GM23338 (cell line): ENCODE measurements around the gene FMN1. TPM values are rescaled to one million over a fixed set of nuclear protein-coding genes. Genes with fewer than 3 reads are reported as not detected.

ENCODE experiments used
- CREB1 ChIP-seq: fragments of 250-450 bp; sonication (Bioruptor Pico); IDR thresholded peaks from 2 replicates; pipeline ENCODE4 v1.5.0; 2020; ENCODE audit warnings: low read depth, mild to moderate bottlenecking, moderate library complexity
- EZH2 ChIP-seq: fragments of 200-600 bp; sonication (generic); IDR thresholded peaks from one replicate; pipeline ENCODE4 v1.8.0; 2017; ENCODE audit warnings: antibody characterized with exemption, mild to moderate bottlenecking, low read depth; ENCODE audit not compliant: unreplicated experiment
- polyA plus RNA-seq: library from polyadenylated mRNA; unstranded; fragments of >200 nt; fragmentation: Nextera tagmentation; extraction: Ambion mirVana; gene quantifications from 2 replicates; pipeline ENCODE4 v1.2.1, GENCODE V29; 2016
- total RNA-seq: library from RNA; depleted of rRNA; stranded (reverse); fragments of >200 nt; shearing (Covaris generic); gene quantifications from 2 replicates; pipeline ENCODE4 v1.2.3, GENCODE V29; 2014
- TF ChIP-seq, protein P1 (sequence below): fragments of 250-450 bp; sonication (Bioruptor Pico); IDR thresholded peaks from 2 replicates; pipeline ENCODE4 v1.5.0; 2020; ENCODE audit warnings: mild to moderate bottlenecking, moderate library complexity
- TF ChIP-seq, protein P2 (sequence below): IDR thresholded peaks from one replicate; pipeline ENCODE4 v1.6.1; 2018; ENCODE audit warnings: antibody characterized with exemption; ENCODE audit not compliant: unreplicated experiment

The FMN1 gene
- total and polyA plus RNA-seq, 2 experiments from 2014 or later = 1.2 to 1.6 TPM

DNA sequence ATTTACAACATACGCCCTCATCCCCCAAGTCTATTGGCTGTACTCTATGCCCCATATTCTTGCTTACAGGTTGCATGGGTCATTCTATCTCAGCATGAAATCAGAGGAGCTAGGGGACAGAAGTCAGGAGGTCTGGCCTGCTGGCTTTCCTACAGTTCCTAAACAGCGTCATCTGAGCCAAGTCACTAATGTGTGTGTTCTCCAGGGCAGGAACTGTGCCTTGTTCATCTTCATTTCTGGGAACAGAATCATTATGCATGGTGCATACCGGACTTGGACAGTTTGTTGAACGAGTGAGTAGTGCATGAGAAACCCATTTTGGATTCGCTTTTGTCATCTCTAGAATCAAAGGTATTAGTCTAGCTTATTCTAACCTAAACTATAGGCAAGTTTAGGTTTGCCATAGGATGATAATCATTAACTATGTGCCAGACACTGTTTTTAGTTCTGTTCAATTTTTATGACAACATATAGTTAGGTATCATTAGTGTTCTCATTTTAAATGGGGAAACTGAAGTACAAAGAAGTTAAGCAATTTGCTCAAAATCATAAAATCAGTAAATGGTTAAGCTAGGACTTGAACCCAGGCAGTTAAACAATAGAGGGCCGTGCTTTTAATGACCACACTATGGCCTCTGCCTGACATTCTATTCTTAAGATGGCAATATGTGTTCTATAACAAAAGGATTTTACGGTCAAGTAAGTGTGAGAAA is 105.2 kb downstream of the FMN1 start (continued):
- TF ChIP-seq, protein P1, sequence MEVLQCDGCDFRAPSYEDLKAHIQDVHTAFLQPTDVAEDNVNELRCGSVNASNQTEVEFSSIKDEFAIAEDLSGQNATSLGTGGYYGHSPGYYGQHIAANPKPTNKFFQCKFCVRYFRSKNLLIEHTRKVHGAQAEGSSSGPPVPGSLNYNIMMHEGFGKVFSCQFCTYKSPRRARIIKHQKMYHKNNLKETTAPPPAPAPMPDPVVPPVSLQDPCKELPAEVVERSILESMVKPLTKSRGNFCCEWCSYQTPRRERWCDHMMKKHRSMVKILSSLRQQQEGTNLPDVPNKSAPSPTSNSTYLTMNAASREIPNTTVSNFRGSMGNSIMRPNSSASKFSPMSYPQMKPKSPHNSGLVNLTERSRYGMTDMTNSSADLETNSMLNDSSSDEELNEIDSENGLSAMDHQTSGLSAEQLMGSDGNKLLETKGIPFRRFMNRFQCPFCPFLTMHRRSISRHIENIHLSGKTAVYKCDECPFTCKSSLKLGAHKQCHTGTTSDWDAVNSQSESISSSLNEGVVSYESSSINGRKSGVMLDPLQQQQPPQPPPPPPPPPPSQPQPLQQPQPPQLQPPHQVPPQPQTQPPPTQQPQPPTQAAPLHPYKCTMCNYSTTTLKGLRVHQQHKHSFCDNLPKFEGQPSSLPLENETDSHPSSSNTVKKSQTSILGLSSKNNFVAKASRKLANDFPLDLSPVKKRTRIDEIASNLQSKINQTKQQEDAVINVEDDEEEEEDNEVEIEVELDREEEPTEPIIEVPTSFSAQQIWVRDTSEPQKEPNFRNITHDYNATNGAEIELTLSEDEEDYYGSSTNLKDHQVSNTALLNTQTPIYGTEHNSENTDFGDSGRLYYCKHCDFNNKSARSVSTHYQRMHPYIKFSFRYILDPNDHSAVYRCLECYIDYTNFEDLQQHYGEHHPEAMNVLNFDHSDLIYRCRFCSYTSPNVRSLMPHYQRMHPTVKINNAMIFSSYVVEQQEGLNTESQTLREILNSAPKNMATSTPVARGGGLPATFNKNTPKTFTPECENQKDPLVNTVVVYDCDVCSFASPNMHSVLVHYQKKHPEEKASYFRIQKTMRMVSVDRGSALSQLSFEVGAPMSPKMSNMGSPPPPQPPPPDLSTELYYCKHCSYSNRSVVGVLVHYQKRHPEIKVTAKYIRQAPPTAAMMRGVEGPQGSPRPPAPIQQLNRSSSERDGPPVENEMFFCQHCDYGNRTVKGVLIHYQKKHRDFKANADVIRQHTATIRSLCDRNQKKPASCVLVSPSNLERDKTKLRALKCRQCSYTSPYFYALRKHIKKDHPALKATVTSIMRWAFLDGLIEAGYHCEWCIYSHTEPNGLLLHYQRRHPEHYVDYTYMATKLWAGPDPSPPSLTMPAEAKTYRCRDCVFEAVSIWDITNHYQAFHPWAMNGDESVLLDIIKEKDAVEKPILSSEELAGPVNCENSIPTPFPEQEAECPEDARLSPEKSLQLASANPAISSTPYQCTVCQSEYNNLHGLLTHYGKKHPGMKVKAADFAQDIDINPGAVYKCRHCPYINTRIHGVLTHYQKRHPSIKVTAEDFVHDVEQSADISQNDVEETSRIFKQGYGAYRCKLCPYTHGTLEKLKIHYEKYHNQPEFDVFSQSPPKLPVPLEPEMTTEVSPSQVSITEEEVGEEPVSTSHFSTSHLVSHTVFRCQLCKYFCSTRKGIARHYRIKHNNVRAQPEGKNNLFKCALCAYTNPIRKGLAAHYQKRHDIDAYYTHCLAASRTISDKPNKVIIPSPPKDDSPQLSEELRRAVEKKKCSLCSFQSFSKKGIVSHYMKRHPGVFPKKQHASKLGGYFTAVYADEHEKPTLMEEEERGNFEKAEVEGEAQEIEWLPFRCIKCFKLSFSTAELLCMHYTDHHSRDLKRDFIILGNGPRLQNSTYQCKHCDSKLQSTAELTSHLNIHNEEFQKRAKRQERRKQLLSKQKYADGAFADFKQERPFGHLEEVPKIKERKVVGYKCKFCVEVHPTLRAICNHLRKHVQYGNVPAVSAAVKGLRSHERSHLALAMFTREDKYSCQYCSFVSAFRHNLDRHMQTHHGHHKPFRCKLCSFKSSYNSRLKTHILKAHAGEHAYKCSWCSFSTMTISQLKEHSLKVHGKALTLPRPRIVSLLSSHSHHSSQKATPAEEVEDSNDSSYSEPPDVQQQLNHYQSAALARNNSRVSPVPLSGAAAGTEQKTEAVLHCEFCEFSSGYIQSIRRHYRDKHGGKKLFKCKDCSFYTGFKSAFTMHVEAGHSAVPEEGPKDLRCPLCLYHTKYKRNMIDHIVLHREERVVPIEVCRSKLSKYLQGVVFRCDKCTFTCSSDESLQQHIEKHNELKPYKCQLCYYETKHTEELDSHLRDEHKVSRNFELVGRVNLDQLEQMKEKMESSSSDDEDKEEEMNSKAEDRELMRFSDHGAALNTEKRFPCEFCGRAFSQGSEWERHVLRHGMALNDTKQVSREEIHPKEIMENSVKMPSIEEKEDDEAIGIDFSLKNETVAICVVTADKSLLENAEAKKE = no peak
- no peak for TF ChIP-seq CREB1 (CRISPR knock-in tag)
- no peak for TF ChIP-seq EZH2
- TF ChIP-seq, protein P2, sequence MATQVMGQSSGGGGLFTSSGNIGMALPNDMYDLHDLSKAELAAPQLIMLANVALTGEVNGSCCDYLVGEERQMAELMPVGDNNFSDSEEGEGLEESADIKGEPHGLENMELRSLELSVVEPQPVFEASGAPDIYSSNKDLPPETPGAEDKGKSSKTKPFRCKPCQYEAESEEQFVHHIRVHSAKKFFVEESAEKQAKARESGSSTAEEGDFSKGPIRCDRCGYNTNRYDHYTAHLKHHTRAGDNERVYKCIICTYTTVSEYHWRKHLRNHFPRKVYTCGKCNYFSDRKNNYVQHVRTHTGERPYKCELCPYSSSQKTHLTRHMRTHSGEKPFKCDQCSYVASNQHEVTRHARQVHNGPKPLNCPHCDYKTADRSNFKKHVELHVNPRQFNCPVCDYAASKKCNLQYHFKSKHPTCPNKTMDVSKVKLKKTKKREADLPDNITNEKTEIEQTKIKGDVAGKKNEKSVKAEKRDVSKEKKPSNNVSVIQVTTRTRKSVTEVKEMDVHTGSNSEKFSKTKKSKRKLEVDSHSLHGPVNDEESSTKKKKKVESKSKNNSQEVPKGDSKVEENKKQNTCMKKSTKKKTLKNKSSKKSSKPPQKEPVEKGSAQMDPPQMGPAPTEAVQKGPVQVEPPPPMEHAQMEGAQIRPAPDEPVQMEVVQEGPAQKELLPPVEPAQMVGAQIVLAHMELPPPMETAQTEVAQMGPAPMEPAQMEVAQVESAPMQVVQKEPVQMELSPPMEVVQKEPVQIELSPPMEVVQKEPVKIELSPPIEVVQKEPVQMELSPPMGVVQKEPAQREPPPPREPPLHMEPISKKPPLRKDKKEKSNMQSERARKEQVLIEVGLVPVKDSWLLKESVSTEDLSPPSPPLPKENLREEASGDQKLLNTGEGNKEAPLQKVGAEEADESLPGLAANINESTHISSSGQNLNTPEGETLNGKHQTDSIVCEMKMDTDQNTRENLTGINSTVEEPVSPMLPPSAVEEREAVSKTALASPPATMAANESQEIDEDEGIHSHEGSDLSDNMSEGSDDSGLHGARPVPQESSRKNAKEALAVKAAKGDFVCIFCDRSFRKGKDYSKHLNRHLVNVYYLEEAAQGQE = no peak
